ENCODE measurements around the gene GARNL3. TPM values are rescaled to one million over a fixed set of nuclear protein-coding genes. Genes with fewer than 3 reads are reported as not detected.
A peak's percentile ranks its signal among the peaks of the same experiment; 100 is the strongest.

GARNL3 gene
- total RNA-seq, 5 donors from 2014 or later (not counting 1 experiment from before 2014, with no cell fraction given): 3.3 to 5.7 (median 3.6) TPM

DNA sequence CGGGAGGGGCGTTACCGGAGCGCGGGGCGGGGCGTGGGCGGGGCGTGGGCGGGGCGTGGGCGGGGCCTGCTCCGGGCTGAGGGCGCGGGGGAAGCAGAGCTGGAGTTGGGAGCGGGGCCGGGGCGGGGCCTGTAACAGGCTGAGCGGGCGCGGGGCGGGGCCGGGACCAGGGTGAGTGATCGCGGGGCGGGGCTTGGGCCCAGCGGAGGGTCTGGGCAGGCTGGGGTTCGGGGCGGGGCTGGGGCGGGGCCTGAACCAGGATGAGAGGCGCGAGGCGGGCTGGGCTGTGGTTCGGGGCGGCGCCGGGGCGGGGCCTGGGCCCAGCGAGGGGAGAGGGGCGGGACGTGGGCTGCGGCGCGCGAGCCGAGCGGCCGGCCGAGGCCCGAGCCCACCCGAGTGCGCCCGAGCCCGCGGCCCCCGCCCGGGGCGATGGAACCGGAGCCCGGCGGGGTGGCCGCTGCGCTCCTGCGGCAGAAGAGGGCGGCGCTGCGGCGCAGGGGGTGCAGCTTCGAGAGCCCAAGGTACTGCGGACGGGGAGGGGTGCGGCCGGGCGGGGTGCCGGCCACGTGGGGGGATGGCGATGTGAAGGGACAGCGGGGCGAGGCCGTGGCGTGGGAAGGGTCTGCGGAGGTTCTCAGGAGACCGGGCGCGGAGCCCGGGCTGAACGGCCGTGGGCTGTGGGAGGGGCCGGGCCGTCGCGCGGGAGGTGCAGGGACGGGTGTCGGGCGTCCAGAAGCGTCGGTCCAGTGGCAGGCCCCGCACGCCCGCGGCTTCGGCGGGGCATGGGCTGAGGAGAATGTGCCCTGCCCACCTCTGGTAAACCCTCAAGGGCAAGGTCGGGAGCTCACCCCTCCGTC lies 39.5 kb upstream of the GARNL3 start:
- 1% methylated on average over 92 of the region's 106 CpGs for WGBS (ENCODE audit: insufficient coverage)
- Mint-ChIP-seq H3K9me3 (no peaks in the 10 kb centered on the region), H3K27me3 (peaks cover 0 to 7% of the 10 kb centered on the region in 2 donors), H3K4me3 (peak overlapping the region; percentile 75 to 90 (median 84)), H3K4me1 (peaks cover 38 to 49% (median 42%) of the 10 kb centered on the region in 3 donors), H3K36me3 (no peaks in the 10 kb centered on the region), H3K27ac (no peak overlapping the region)
- Histone ChIP-seq H3K27me3 (replicated peaks in 1 of 2; ENCODE audit: control insufficient read depth in 2 of 2, extremely low read depth in 1 of 2, insufficient read depth in 2 of 2, low read length in 1 of 2) (peaks cover 0 to 18% of the 10 kb centered on the region in 2 experiments), H3K27ac (ENCODE audit: low read length) (peak overlapping the region; percentile 8), H3K9me3 (no peaks in the 10 kb centered on the region), H3K36me3 (ENCODE audit: control insufficient read depth in 2 of 2, extremely low read depth in 1 of 2, insufficient read depth in 1 of 2, low read length in 1 of 2) (no peaks in the 10 kb centered on the region), H3K4me1 (ENCODE audit: control insufficient read depth in 1 of 2, extremely low read depth in 1 of 2, insufficient read depth in 2 of 2, low read length in 2 of 2) (peaks cover 8 to 32% of the 10 kb centered on the region in 2 experiments), H3K4me3 (ENCODE audit: control insufficient read depth in 1 of 2, extremely low read depth in 1 of 2, low read length in 1 of 2) (peak overlapping the region; percentile 49 to 53)
- CTCF ChIA-PET: interaction anchor here in 1 of 2 donors (0.6 to 1.8 kb wide), 6 partner anchors 10 to 225 kb away, joined by 3 to 9 read pairs (median 5); partner anchors contain the start of gene RPL12
- POLR2A ChIA-PET: interaction anchor here in 1 of 2 donors (0.5 to 1.3 kb wide), 5 partner anchors 168 to 1025 kb away, joined by 3 to 7 read pairs (median 3); partner anchors contain the start of gene RALGPS1
- ATAC-seq (replicated peaks in 1 of 4) (peak; percentile 78 to 88 (median 86)), DNase-seq (peak; percentile 69 to 93 (median 83))

DNA sequence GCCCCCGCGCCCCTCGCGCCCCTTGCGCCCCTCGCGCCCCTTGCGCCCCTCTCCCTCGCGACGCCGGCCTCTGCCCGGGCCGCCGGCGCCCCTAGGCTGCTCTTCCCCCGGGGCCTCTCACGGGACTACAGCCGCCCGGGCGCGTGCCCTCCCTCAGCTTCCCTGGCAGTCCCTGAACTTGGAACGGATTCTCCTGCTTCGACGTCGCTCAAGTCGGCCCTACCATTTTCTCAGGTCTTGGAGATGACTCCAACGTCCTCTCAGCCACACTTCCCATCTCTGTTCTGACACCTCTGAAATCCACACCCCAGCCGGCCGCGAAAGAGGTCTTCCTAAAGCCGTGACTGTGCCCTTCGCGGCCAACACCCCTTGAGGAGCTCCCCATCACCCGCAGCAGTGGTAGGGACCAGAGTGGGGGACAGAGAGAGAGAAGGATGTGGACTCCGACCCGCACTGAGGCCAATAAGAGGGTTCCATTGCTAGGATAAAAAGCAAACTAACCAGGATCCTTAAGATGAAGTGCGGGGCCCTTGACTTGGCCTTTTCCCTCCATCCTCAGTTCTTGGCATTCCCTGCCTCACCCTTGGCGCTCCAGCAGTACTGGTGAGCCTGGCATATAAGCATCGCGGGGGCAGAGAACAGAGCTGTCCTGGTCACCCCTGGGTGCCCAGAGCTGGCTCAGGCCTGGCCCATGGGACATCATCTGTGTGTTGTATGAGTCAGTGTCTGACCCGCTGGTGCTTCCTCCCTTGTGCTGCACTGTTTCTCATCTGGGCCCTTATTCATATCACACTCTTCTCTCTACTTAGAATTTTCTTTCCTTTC lies 38.6 kb upstream of the GARNL3 start:
- peaks cover 38 to 49% (median 42%) of the 10 kb centered on the region in 3 donors for H3K4me1 Mint-ChIP-seq
- 24% methylated on average over 33 of the region's 42 CpGs for WGBS (ENCODE audit: insufficient coverage)
- H3K9me3 ChIP-seq: no peaks in the 10 kb centered on the region
- H3K4me3 ChIP-seq (ENCODE audit: control insufficient read depth in 1 of 2, extremely low read depth in 1 of 2, low read length in 1 of 2): peak overlapping the region; percentile 35 to 36
- ATAC-seq (replicated peaks in 1 of 4) (no peak), DNase-seq (no peak)
- H3K27ac ChIP-seq (ENCODE audit: low read length): no peak overlapping the region
- ChIA-PET POLR2A (interaction anchor here (0.5 to 1.3 kb wide), 2 partner anchors 171 to 311 kb away, joined by 3 to 6 read pairs; partner anchors contain the start of gene RALGPS1 (in 1 of the 2)), CTCF (no interaction called here)
- peaks cover 0 to 7% of the 10 kb centered on the region in 2 donors for H3K27me3 Mint-ChIP-seq
- no peaks in the 10 kb centered on the region for H3K9me3 Mint-ChIP-seq
- H3K27me3 ChIP-seq (replicated peaks in 1 of 2; ENCODE audit: control insufficient read depth in 2 of 2, extremely low read depth in 1 of 2, insufficient read depth in 2 of 2, low read length in 1 of 2): peaks cover 0 to 18% of the 10 kb centered on the region in 2 experiments
- peaks cover 8 to 32% of the 10 kb centered on the region in 2 experiments for H3K4me1 ChIP-seq (ENCODE audit: control insufficient read depth in 1 of 2, extremely low read depth in 1 of 2, insufficient read depth in 2 of 2, low read length in 2 of 2)
- H3K36me3 ChIP-seq (ENCODE audit: control insufficient read depth in 2 of 2, extremely low read depth in 1 of 2, insufficient read depth in 1 of 2, low read length in 1 of 2): no peaks in the 10 kb centered on the region
- peak overlapping the region; percentile 76 to 90 (median 81) for H3K4me3 Mint-ChIP-seq
- peak overlapping the region in 1 of 2 donors; percentile 75 for H3K27ac Mint-ChIP-seq
- no peaks in the 10 kb centered on the region for H3K36me3 Mint-ChIP-seq

- Histone ChIP-seq H3K36me3 (ENCODE audit: control insufficient read depth in 2 of 2, extremely low read depth in 1 of 2, insufficient read depth in 1 of 2, low read length in 1 of 2) (no peaks in the 10 kb centered on the region), H3K27me3 (replicated peaks in 1 of 2; ENCODE audit: control insufficient read depth in 2 of 2, extremely low read depth in 1 of 2, insufficient read depth in 2 of 2, low read length in 1 of 2) (peaks cover 0 to 22% of the 10 kb centered on the region in 2 experiments), H3K9me3 (no peaks in the 10 kb centered on the region), H3K4me3 (ENCODE audit: control insufficient read depth in 1 of 2, extremely low read depth in 1 of 2, low read length in 1 of 2) (no peak overlapping the region), H3K27ac (ENCODE audit: low read length) (no peak overlapping the region), H3K4me1 (ENCODE audit: control insufficient read depth in 1 of 2, extremely low read depth in 1 of 2, insufficient read depth in 2 of 2, low read length in 2 of 2) (peaks cover 0 to 12% of the 10 kb centered on the region in 2 experiments)
- CTCF ChIA-PET: no interaction called here
- POLR2A ChIA-PET: interaction anchor here in 1 of 2 donors (0.7 kb wide), 1 partner anchor 23 kb away, joined by 8 read pairs; no protein-coding TSS in a partner anchor
- DNase-seq (no peak), ATAC-seq (replicated peaks in 1 of 4) (no peak)
- Mint-ChIP-seq H3K4me3 (no peak overlapping the region), H3K27me3 (peaks cover 7 to 16% of the 10 kb centered on the region in 2 donors), H3K36me3 (no peaks in the 10 kb centered on the region), H3K9me3 (no peaks in the 10 kb centered on the region), H3K27ac (no peak overlapping the region), H3K4me1 (peaks cover 10 to 12% (median 11%) of the 10 kb centered on the region in 3 donors)
- WGBS (ENCODE audit: insufficient coverage): 69% methylated on average over 3 of the region's 4 CpGs
These were observed 34.7 kb upstream of the GARNL3 start for GRCh38 chr9:127229691-127230417.

DNA sequence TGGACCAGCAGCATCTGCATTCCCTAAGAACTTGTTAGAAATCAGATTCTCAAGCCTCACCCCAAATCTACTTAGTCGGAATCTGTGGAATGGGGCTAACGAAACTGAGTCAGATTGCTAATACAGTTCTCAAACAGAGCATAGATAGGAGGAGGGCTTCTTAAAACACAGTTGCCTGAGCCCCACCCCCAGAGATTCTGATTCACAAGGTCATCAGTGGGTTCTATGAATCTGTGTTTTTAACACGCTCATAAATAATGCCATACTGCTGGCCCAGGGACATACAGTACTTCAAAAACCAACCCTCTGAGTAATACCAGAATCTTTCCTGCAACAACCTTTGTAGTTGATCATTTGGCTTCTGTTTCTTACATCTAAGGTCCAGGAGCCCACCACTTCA lies 32.9 kb upstream of the GARNL3 start:
- 71% methylated on average over 1 of the region's 3 CpGs for WGBS (ENCODE audit: insufficient coverage)
- Histone ChIP-seq H3K4me3 (ENCODE audit: control insufficient read depth in 1 of 2, extremely low read depth in 1 of 2, low read length in 1 of 2) (no peak overlapping the region), H3K36me3 (ENCODE audit: control insufficient read depth in 2 of 2, extremely low read depth in 1 of 2, insufficient read depth in 1 of 2, low read length in 1 of 2) (no peaks in the 10 kb centered on the region), H3K4me1 (ENCODE audit: control insufficient read depth in 1 of 2, extremely low read depth in 1 of 2, insufficient read depth in 2 of 2, low read length in 2 of 2) (peaks cover 0 to 2% of the 10 kb centered on the region in 2 experiments), H3K27me3 (replicated peaks in 1 of 2; ENCODE audit: control insufficient read depth in 2 of 2, extremely low read depth in 1 of 2, insufficient read depth in 2 of 2, low read length in 1 of 2) (peaks cover 0 to 16% of the 10 kb centered on the region in 2 experiments), H3K27ac (ENCODE audit: low read length) (no peak overlapping the region), H3K9me3 (no peaks in the 10 kb centered on the region)
- peaks cover 1 to 2% (median 1%) of the 10 kb centered on the region in 3 donors for H3K4me1 Mint-ChIP-seq
- ChIA-PET CTCF (no interaction called here), POLR2A (no interaction called here)
- H3K4me3 Mint-ChIP-seq: no peak overlapping the region
- H3K27ac Mint-ChIP-seq: no peak overlapping the region
- peaks cover under 1% of the 10 kb centered on the region for H3K36me3 Mint-ChIP-seq
- DNase-seq (no peak), ATAC-seq (replicated peaks in 1 of 4) (no peak)
- H3K27me3 Mint-ChIP-seq: peaks cover 17 to 18% of the 10 kb centered on the region in 2 donors
- no peaks in the 10 kb centered on the region for H3K9me3 Mint-ChIP-seq

- H3K4me1 ChIP-seq (ENCODE audit: control insufficient read depth in 1 of 2, extremely low read depth in 1 of 2, insufficient read depth in 2 of 2, low read length in 2 of 2): no peaks in the 10 kb centered on the region
- H3K27ac ChIP-seq (ENCODE audit: low read length): no peak overlapping the region
- no peaks in the 10 kb centered on the region for H3K4me1 Mint-ChIP-seq
- ATAC-seq (replicated peaks in 1 of 4) (no peak), DNase-seq (no peak)
- CTCF ChIA-PET: no interaction called here
- peaks cover 8% of the 10 kb centered on the region for H3K36me3 Mint-ChIP-seq
- H3K27me3 ChIP-seq (replicated peaks in 1 of 2; ENCODE audit: control insufficient read depth in 2 of 2, extremely low read depth in 1 of 2, insufficient read depth in 2 of 2, low read length in 1 of 2): peaks cover 0 to 16% of the 10 kb centered on the region in 2 experiments
- no peak overlapping the region for H3K4me3 ChIP-seq (ENCODE audit: control insufficient read depth in 1 of 2, extremely low read depth in 1 of 2, low read length in 1 of 2)
- peaks cover 22 to 24% of the 10 kb centered on the region in 2 donors for H3K27me3 Mint-ChIP-seq
- no peaks in the 10 kb centered on the region for H3K9me3 ChIP-seq
- no peaks in the 10 kb centered on the region for H3K36me3 ChIP-seq (ENCODE audit: control insufficient read depth in 2 of 2, extremely low read depth in 1 of 2, insufficient read depth in 1 of 2, low read length in 1 of 2)
- POLR2A ChIA-PET: no interaction called here
- H3K4me3 Mint-ChIP-seq: no peak overlapping the region
- no peaks in the 10 kb centered on the region for H3K9me3 Mint-ChIP-seq
- WGBS (ENCODE audit: insufficient coverage): 93% methylated on average over 3 of the region's 4 CpGs
- no peak overlapping the region for H3K27ac Mint-ChIP-seq
These were observed 31.6 kb upstream of the GARNL3 start for GRCh38 chr9:127232833-127233549.
